DMS 273 (cell line): ENCODE measurements around the gene NFE2L2.
"Not testable (repeated sequence)": the region's sequence is repeated elsewhere in the genome, so short reads cannot be mapped to it uniquely, and the experiment has no call there.

Source experiments
- DNase-seq: peaks from one replicate; lab custom pipeline; 2025; ENCODE audit not compliant: unreplicated experiment; lab: John Stamatoyannopoulos, UW

NFE2L2 gene

DNA sequence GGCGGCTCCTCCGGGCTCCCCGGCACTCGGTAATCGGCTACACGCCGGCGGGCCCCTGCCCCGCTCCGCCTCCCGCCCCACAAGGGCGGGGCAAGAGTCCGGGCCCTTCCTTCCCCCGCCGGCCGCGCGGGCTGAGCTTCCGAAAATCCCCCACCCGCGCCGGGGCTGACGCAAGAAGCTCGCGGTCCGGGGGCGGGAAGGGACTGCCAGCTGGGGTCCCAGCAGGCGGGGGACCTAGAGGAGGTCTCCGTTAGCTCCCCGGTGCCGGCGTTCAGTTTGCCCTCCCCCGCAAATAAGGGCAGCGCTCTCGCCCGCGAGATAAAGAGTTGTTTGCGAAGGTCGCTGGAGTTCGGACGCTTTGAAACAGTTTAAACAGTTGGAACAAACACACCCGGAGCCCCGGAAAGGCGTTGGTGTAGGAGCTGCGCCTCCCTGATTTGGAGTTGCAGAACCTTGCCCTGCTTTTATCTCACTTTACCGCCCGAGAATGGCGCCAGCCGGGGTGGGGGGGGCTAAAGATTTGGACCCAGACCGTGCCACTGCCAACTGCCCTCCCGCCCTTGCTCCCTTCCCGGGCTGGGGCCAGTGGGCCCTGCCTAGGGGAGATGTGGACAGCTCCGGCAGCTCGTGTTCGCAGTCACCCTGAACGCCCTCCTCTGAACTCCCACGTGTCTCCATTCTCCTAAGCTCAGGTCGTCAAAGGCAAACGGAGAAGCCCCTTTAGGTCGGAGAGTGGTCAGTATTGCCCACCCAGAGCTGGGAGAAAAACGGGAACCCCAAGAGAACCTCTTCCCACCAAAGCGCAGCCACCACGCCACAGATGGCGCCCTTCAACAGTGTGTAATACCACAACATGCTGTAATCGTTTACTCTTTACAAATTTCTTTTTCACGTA is at the start of gene NFE2L2:
TSS of gene NFE2L2 (minus strand) at position 35 of the 895 bp plus-strand sequence. CDS start 151 bp downstream, outside the sequence.
- DNase-seq = peak; percentile 98

DNA sequence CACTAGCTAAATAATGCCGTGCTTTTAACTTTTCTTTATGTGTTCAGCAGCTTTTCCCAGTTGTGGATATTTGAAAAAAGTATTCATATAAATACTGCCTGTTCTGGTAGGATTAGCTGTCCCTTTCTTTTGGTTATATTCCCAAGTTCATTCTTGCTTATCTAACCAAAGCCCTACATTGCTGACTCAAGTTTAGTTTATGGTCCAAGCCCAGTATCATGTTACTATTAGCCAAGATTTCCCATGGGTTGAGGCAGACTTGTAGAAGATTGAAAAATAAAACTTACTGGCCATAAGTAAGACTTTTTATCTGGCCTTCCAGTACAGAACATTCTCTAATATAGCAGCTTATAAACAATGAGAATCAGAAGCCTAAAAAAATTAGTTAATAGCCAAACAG is 49.7 kb upstream of the NFE2L2 start:
- DNase-seq = no peak

DNA sequence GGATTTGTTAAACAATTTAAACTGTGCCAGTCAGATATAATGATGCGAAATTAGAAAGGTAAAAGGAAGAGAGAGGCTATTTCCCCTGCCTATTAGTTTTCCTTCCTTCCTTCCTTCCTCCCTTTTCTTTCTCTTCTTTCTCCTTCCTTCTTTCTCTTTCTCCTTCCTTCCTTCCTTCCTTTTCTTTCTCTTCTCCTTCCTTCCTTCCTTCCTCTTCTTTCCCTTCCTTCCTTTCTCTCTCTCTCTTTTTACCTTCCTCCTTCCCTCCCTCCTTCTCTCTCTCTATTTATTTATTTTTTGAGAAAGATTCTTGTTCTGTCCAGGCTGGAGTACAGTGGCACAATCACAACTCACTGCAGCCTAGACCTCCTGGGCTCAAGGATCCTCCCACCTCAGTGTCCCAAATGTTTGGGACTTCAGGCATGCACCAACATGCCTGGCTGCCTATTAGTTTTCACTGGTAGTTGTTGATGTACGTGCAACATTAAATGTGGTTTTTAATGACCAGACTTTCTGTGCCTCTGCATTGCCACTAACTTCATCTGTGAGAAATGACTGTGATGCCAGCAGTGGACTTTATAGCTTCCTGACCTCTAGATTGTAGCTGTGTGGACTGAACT is 48.7 kb upstream of the NFE2L2 start:
- DNase-seq = peak; percentile 26

DNA sequence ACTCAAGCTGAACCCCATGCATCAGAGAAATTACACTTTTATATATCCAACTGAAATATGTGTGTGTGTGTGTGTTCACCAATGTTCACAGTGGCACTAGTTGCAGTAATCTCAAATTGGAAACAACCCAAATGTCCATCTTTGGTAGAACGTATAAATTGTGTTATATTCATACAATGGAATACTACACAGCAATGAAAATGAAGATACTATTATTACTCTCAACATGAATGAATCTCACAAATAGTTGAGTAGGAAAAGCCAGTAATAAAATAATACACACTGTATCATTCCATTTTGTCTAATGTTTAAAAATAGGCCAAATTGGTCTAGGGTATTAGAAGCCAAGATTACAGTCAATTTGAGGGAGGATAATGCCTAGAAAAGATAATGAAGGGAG is 48.0 kb upstream of the NFE2L2 start:
- no peak for DNase-seq

DNA sequence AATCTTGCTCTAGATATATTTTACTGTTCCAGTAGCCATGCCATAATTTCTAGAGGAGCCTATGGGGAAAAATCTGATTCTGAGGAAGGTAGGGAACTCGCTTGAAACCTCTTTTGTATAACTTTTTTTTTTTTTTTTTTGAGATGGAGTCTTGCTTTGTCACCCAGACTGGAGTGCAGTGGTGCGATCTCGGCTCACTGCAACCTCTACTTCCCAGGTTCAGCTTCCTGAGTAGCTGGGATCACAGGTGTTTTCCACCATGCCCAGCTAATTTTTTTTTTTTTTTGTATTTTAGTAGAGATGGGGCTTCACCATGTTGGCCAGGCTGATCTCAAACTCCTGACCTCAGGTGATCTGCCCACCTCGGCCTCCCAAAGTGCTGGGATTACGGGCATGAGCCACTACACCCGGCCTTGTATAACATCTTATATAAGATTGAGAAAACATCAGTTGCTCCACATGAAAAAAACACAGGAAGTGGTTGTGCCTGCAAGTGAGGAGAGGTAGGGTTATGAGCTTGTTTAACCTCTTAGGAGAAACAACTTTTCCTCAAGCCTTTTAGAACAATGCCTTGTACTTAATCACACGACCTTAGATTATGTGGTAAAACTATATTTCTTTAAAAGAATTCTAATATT is 45.3 kb upstream of the NFE2L2 start:
- DNase-seq = not testable (repeated sequence)

DNA sequence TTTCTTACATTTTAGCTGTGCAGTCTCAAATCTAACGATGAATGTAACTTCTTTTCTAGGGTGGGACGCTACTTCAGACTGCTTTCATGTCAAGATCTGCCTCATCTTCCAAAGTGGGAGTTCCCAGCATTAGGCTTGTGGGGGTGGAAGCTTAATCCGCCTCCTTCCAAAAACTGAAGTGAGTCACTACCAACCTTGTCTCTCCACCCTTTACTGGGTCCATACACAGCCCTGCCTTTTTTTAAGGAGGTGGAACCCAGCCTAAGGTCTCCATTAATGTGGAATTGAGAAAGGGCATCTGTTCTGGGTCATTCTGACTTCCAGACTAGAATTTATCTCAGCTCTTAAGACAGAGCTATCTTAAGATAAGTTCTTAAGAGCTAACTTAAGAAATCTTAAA is 42.0 kb upstream of the NFE2L2 start:
- DNase-seq = no peak

DNA sequence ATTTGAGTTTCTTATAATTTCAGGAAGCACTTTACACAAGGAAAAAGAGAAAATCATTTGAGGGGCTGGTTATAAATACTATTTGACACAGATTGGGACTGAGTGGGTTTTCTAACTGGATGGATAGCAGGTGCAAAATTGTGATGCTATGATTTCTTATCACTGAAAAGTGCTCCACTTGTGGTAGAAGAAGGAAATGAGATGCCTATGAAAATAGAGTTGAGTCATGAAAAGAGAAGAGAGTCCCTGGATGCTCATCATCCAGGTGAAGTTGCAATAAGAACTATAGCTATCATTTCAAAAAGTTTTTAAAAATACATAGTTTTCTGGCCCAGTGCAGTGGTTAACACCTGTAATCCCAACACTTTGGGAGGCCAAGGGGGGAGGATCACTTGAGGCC is 39.4 kb upstream of the NFE2L2 start:
- DNase-seq = no peak

DNA sequence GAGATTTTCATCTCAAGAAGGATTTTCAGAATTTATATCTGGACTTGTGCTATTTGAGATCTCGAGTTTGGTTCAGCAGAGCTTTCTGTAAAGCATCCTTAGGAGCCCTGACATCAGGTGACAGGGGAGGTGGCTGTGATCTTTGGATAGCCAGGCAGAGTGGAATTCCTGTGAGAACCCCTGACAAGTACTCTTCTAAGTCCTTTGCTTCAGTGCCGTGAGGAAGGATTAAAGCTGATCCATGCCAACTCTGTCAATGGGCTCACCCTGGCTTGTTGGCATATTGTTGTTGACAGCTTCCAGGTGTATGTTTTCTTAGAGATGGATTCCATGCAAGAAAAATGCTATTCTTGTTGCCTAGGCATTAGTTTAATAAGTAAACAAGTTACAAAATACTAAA is 38.0 kb upstream of the NFE2L2 start:
- DNase-seq = no peak

DNA sequence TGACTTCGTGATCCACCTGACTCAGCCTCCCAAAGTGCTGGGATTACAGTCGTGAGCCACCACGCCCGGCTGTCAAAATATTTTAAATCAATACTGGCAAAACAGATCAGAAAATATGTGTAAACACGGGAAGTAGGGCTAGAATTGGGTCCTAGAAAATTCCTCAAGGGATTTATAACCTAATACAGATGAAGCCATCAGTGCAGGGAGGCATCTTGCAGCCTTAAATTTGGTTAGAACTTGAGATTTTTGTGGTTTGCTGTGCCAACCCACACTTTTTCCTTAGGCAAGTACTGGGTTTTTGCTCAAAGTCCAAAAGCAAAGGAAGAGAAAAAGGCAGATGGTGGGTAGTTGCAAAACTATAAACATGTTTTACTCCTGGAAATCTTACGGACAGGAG is 33.7 kb upstream of the NFE2L2 start:
- DNase-seq = no peak

DNA sequence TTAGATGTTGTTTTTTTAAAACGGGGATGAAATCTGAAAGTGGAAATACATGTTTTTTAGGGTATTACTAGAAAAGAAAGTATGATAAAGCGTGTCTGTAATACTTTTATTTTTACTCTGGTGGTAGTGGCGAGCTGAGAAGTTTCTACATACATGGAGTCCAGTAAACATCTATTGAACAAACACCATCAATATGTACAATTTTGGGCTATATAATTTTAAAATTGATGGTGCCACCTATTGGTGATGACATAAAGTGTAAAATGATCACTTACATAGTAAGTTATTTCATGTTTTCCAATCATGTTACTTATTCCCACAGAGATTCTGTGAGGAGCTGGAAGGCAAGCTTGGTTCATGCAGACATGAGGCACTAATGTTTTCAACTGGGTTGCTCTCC is 31.5 kb upstream of the NFE2L2 start:
- DNase-seq = peak; percentile 34

DNA sequence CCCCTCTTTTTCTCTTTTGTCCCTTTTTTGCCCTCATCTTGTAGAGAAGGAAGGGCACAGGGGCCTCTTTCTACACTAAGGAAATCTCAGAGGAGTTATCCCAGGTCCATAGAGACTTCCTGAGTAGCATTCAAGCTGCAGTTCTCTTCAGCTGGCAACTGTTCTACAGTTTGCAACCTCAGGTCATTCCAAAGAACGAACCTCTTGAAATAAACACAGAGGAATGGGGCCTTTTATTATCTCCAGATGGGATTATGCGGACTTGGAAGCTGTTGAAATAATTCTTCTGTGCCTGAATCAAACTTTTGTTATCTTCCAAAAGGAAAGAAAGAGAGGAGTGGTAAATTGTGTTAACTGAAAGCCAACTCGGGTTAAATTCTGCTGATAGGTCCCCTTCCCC is 31.0 kb upstream of the NFE2L2 start:
- DNase-seq = peak; percentile 25

DNA sequence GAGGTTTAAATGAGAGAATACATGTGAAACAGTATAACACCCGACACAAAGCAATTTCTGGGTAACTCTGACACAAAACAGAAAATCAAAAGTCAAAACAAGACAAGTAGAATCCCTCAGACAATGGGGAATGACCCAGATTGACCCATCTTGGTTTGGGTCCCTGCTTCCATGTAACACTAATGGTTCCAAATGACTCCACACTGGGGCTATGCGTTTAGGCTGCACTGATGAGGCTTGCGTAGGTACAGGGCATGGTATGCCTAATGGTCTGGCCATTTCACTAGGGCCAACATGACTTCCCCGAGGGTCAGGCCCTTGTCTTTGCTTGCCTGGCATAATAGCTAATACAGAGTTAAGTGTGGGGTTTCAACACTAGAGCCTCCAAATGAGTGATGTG is 27.2 kb upstream of the NFE2L2 start:
- no peak for DNase-seq

DNA sequence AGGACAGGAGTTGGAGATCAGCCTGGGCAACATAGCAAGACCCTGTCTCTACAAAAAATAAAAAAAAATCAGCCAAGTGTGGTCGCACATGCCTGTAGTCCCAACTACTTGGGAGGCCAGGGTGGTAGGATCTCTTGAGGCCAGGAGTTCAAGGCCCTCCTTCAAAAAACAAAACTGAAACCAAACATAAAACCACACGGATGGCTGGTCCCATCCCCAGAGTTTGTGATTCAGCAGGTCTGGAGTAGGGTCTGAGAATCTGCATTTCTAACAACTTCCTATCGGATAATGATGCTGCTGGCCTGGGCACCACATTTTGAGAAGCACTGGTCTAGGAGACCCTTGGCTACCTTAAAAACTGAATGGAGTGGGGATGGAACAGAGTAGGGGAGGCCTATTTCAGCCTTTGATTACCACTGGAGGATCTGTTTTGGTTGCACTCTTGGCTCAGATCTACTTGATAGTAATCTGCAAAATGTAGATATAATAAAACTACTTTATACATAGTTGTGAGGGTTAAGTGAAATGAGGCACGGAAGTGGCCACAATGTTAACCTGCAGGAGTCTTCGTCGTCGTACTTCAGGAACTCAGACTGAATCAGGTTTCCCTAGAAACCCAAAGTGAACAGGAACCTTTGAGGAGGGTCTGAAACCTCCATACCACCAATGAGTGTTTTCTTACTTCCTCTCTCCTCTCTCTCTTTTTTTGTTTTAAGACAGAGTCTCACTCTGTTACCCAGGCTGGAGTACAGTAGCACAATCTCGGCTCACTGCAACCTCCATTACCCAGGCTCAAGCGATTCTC is 25.5 kb upstream of the NFE2L2 start:
- no peak for DNase-seq

DNA sequence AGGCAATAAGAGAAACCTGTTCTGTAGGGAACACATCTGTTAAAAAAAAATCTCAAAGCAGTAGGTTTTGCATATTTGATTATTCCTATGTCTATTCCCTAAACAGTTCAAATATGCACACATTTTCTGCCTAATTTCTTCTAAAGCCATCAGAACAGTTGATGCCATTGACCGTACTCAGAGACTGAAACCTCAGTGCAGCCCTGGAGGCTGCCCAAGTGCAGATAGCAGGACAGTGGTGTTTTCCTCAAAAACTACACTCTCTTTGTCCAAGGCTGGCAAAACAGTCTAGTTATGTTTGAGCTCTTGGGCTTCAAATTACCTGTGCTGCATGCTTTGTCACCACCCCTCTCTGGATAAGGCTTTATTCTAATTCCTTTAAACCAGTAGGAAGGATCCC is 23.3 kb upstream of the NFE2L2 start:
- no peak for DNase-seq

DNA sequence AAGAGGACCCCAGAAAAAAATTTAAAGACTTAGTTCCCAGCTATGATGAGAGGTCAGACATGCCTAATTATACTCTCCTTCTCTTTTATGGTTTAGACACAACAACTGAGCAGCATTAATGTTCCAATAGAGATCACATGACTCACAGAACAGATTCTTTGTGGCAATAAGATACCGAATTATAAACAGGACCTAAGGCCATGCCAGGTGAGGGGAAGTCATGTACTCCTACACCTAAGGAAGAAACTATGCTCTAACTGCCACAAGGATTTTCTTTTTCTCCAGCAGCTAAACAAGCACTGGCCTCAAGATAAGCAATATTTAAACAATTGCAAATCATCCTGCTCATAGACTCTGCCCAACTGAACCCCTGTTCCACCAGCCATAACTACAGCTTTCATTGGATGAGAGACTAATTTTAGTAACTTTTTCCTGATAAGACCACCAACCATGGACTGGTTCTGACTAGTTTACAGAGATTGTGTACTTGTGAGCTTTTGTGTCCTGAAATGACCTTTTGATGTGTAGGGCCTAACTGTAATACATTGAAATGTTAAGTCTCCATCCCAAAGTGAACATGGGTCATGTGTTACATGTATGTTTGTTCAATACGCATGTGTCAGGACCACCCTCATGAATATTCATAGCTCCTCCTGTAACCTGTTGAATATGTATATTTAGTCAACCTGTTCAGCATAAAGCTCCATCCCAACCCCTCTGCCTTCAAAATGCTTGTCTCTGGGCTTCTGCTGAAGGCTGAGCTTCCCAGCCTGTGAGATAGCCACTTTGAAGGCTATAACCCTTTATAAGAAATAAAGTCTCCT is 21.6 kb upstream of the NFE2L2 start:
- DNase-seq = no peak

DNA sequence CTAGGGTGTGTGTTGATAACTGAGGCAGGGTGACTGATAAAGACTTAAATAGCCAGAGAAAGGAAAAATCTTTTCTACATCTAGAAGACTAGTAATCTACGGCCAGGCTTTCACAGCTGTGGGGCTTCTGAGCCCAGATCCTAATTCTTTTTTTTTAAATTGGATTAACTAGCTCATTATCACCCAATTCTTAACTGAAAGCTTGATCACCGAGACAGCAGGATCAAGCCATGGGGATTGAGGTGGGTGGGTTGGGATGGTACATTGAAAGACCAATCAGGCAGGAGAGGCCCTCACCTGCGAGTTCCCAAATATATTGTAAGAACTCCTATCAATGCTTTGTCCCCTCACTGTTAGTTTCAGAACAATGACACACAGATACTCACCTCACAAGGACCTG is 20.0 kb upstream of the NFE2L2 start:
- DNase-seq = no peak

DNA sequence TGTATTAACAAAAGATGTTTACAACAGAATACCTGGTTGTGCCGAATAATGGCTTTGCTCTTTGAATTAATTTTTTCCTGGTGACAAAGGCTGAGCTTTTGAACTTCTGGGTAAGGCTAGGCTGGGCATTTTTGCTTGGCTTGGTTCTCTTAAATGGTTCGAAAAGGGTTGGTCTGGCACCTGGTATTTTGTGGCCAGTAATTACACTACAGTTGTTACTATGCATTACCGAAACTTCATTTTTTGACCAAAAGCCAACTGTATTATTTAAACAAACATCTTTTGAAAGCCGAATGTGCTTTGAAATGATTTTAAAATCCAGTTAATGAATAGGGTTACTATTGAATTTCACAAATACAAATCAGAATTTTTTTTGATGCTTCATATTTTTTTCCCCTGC is 19.4 kb upstream of the NFE2L2 start:
- DNase-seq = no peak

DNA sequence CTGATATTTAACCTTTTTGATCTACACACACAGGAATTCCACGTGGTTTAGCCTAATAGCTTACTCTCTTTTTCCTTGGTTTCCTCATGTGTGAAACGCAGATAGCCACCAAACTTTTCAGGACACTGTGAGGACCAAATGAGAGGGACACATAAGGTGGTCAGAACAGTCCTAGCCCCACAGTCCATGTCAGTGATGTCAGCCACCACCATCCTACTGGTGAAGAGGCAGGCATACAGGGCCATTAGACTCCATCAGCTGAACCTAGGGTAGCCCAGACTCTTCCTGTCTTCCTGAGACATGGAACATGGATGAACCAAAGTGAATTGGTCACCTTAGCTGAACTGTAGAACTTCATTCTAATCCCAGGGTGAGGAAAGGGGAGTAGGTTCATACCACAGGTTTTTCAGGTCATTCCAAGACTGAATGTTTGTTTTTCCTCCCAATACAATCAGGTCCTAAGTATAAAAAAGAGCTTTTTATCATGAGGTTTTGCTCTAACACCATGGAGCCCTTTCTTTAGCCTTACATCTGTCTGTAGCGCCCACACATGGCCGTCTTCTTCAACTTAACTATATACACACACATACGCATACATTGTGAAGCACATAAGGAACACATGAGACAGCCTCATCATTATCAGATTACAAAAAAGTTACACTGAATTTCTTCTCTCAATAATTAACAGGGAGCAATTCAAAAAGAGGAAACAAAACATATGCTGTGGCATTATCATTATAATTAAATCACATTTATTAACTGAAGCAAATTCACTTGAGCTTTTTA is 18.5 kb upstream of the NFE2L2 start:
- DNase-seq = no peak

DNA sequence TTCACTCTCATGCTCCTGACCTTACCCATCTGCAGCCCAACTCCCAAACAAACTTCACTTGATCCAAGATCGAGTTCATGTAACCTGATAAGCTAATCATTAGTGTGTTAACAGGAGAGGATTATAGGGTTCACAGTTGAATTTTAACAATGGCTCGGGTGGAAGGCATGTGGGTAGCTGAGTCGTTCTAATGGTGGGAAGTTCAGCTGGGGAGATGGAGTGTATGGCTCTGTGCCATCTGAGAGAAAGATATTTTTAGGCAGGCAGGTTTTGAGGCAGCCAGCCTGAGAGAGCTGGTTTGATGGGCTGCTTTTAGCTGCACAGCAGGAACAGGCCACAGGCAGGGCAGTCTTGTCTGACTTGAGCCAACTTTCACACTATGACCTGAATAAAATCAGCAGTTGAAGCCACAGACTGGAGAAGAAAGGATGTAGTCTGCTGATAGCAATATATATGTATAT is 17.7 kb upstream of the NFE2L2 start:
- DNase-seq = peak; percentile 67
